ENCODE measurements around the gene DPP6. TPM values are rescaled to one million over a fixed set of nuclear protein-coding genes. Genes with fewer than 3 reads are reported as not detected.

Gene DPP6
- total RNA-seq, 1 experiment from 2014 or later: not detected

- Histone ChIP-seq H3K9me3 (ENCODE audit: insufficient read depth, low read depth) (no peaks in the 10 kb centered on the region), H3K27ac (no peak overlapping the region), H3K9me2 (ENCODE audit: insufficient read depth) (no peaks in the 10 kb centered on the region), H3K4me2 (no peak overlapping the region), H3K36me3 (ENCODE audit: low read depth) (no peaks in the 10 kb centered on the region), H3K4me3 (no peak overlapping the region), H3K79me2 (ENCODE audit: low read depth) (no peaks in the 10 kb centered on the region), H4K20me1 (ENCODE audit: insufficient read depth) (no peaks in the 10 kb centered on the region; the same call in 1 of the 2 replicates), H3K27me3 (ENCODE audit: insufficient read depth, low read depth) (peaks cover 63% of the 10 kb centered on the region), H3K4me1 (replicated peaks; ENCODE audit: insufficient read depth) (no peaks in the 10 kb centered on the region), H2AFZ (no peak overlapping the region), H3F3A (ENCODE audit: insufficient read depth, low read depth) (peaks cover 8% of the 10 kb centered on the region; the same call in 1 of the 2 replicates)
- BruUV-seq (replicated peaks): no TSS peak
- ChIA-PET POLR2A (ENCODE audit: unreplicated experiment) (no interaction called here), CTCF (no interaction called here)
- no peak for DNase-seq
- intact Hi-C loops (cut with micrococcal nuclease; ENCODE audit: unreplicated experiment): no loop called here
- TF ChIP-seq EZH2 (IDR thresholded peaks at IDR 0.05; ENCODE audit: low read depth) (no peak), CTCF (conservative IDR thresholded peaks at IDR 0.05) (no peak)
Observed at GRCh38 chr7:154578336-154578735, 526.1 kb downstream of the DPP6 start.

GRCh38 chr7:154579711-154580110 lies 527.5 kb downstream of the DPP6 start:
- H3K9me2 ChIP-seq (ENCODE audit: insufficient read depth): no peaks in the 10 kb centered on the region
- intact Hi-C loops (cut with micrococcal nuclease; ENCODE audit: unreplicated experiment): no loop called here
- no peak for TF ChIP-seq EZH2 (IDR thresholded peaks at IDR 0.05; ENCODE audit: low read depth)
- no peak for TF ChIP-seq CTCF (conservative IDR thresholded peaks at IDR 0.05)
- no peaks in the 10 kb centered on the region; the same call in 1 of the 2 replicates for H4K20me1 ChIP-seq (ENCODE audit: insufficient read depth)
- no peaks in the 10 kb centered on the region for H3K9me3 ChIP-seq (ENCODE audit: insufficient read depth, low read depth)
- BruUV-seq (replicated peaks): no TSS peak
- no peak overlapping the region for H3K27ac ChIP-seq
- no peak for DNase-seq
- H3K4me1 ChIP-seq (replicated peaks; ENCODE audit: insufficient read depth): no peaks in the 10 kb centered on the region
- peaks cover 3% of the 10 kb centered on the region; the same call in 1 of the 2 replicates for H3F3A ChIP-seq (ENCODE audit: insufficient read depth, low read depth)
- H3K4me2 ChIP-seq: no peak overlapping the region
- no peak overlapping the region for H3K4me3 ChIP-seq
- peaks cover 76% of the 10 kb centered on the region for H3K27me3 ChIP-seq (ENCODE audit: insufficient read depth, low read depth)
- H3K36me3 ChIP-seq (ENCODE audit: low read depth): no peaks in the 10 kb centered on the region
- H2AFZ ChIP-seq: no peak overlapping the region
- H3K79me2 ChIP-seq (ENCODE audit: low read depth): no peaks in the 10 kb centered on the region
- POLR2A ChIA-PET (ENCODE audit: unreplicated experiment): no interaction called here
- CTCF ChIA-PET: no interaction called here

GRCh38 chr7:154581251-154581890 lies 529.2 kb downstream of the DPP6 start:
- TF ChIP-seq CTCF (conservative IDR thresholded peaks at IDR 0.05) (no peak), EZH2 (IDR thresholded peaks at IDR 0.05; ENCODE audit: low read depth) (no peak)
- Histone ChIP-seq H3K79me2 (ENCODE audit: low read depth) (no peaks in the 10 kb centered on the region), H3K27me3 (ENCODE audit: insufficient read depth, low read depth) (peaks cover 90% of the 10 kb centered on the region), H3K4me1 (replicated peaks; ENCODE audit: insufficient read depth) (no peaks in the 10 kb centered on the region), H3F3A (ENCODE audit: insufficient read depth, low read depth) (no peaks in the 10 kb centered on the region), H3K4me2 (no peak overlapping the region), H4K20me1 (ENCODE audit: insufficient read depth) (no peaks in the 10 kb centered on the region; the same call in 1 of the 2 replicates), H3K4me3 (no peak overlapping the region), H3K36me3 (ENCODE audit: low read depth) (no peaks in the 10 kb centered on the region), H3K27ac (no peak overlapping the region), H3K9me3 (ENCODE audit: insufficient read depth, low read depth) (no peaks in the 10 kb centered on the region), H3K9me2 (ENCODE audit: insufficient read depth) (no peaks in the 10 kb centered on the region), H2AFZ (no peak overlapping the region)
- ChIA-PET CTCF (interaction anchor here (0.7 kb wide), 1 partner anchor 63 kb away, joined by 3 read pairs; no protein-coding TSS in a partner anchor), POLR2A (ENCODE audit: unreplicated experiment) (no interaction called here)
- no TSS peak for BruUV-seq (replicated peaks)
- DNase-seq: no peak
- intact Hi-C loops (cut with micrococcal nuclease; ENCODE audit: unreplicated experiment): no loop called here
